Loucy (cell line): Measurements from ENCODE around the gene TMEM217.

ENCODE experiments used
- H2AFZ ChIP-seq: fragments of 200-600 bp; sonication (generic); 2 replicates; pipeline ENCODE4 v1.6.0; 2016; ENCODE audit warnings: antibody characterized with exemption, mild to moderate bottlenecking, low read length, moderate library complexity
- H3F3A ChIP-seq: fragments of 200-600 bp; 2 replicates; pipeline ENCODE4 v1.6.0; 2016; ENCODE audit warnings: antibody characterized with exemption, low read depth, mild to moderate bottlenecking
- H3K27me3 ChIP-seq: fragments of 200-600 bp; sonication (generic); 2 replicates; pipeline ENCODE4 v1.6.1; 2014; ENCODE audit warnings: low read length, mild to moderate bottlenecking; ENCODE audit not compliant: insufficient read depth, poor library complexity, severe bottlenecking
- H3K36me3 ChIP-seq: fragments of 200-600 bp; sonication (generic); 2 replicates; pipeline ENCODE4 v1.6.1; 2016; ENCODE audit warnings: low read length; ENCODE audit not compliant: insufficient read depth
- H3K4me1 ChIP-seq: fragments of 200-600 bp; sonication (generic); 2 replicates; pipeline ENCODE4 v1.5.1; 2014; ENCODE audit warnings: low read length, mild to moderate bottlenecking; ENCODE audit not compliant: insufficient read depth, poor library complexity, severe bottlenecking
- H3K4me2 ChIP-seq: fragments of 200-600 bp; sonication (generic); 2 replicates; pipeline ENCODE4 v1.6.0; 2014; ENCODE audit warnings: antibody characterized with exemption, low read length, low read depth, mild to moderate bottlenecking; ENCODE audit not compliant: poor library complexity, severe bottlenecking
- H3K4me3 ChIP-seq: fragments of 200-600 bp; sonication (generic); 2 replicates; pipeline ENCODE4 v1.5.1; 2014; ENCODE audit warnings: low read length, mild to moderate bottlenecking, mixed read lengths; ENCODE audit not compliant: poor library complexity, severe bottlenecking
- H3K79me2 ChIP-seq: fragments of 200-600 bp; sonication (generic); 2 replicates; pipeline ENCODE4 v1.6.1; 2014; ENCODE audit warnings: low read length; ENCODE audit not compliant: insufficient read depth
- H3K9ac ChIP-seq: fragments of 200-600 bp; sonication (generic); 2 replicates; pipeline ENCODE4 v1.6.0; 2014; ENCODE audit warnings: mild to moderate bottlenecking, low read depth, low read length, moderate library complexity; ENCODE audit not compliant: poor library complexity, severe bottlenecking
- H3K9me2 ChIP-seq: fragments of 200-600 bp; sonication (generic); replicated peaks from 2 replicates; pipeline ENCODE4 v1.6.1; 2016; ENCODE audit warnings: low read depth, low read length, mixed read lengths
- H3K9me3 ChIP-seq: fragments of 200-600 bp; sonication (generic); 2 replicates; pipeline ENCODE4 v1.6.1; 2014; ENCODE audit warnings: mild to moderate bottlenecking, antibody characterized with exemption, low read length, low read depth; ENCODE audit not compliant: insufficient read depth
- H4K20me1 ChIP-seq: fragments of 200-600 bp; sonication (generic); 2 replicates; pipeline ENCODE4 v1.6.0; 2014; ENCODE audit warnings: antibody characterized with exemption, low read length, mild to moderate bottlenecking; ENCODE audit not compliant: insufficient read depth, poor library complexity, severe bottlenecking
- EZH2phosphoT487 ChIP-seq: fragments of 200-600 bp; IDR thresholded peaks from 2 replicates; pipeline ENCODE4 v1.6.1; 2018; ENCODE audit warnings: antibody characterized with exemption, mild to moderate bottlenecking, moderate library complexity, borderline replicate concordance
- TF ChIP-seq, protein P1 (sequence below): fragments of 200-600 bp; sonication (generic); conservative IDR thresholded peaks from 2 replicates; pipeline ENCODE4 v1.5.1; 2014; ENCODE audit warnings: mild to moderate bottlenecking, antibody characterized with exemption, low read length

TMEM217 gene

DNA sequence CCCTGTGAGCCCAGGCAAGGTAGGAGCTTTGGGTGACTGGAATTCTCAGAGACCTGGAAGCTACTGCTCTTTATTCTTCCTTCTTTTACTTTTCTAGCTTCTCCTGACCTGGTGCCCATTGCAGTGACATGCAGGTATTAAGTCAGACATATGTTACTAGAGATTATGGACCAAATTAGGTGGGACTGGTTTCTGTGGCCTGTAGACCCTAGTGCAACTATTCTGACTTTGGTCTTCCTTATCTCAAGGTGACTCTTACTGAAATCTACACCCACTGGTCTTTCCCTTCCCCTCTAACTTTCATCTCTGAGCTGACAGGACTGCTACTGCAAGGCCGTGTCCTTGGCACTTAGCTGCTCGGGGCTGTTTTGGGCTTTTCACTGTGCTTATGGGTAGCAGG is 24.4 kb upstream of the TMEM217 start:
- Histone ChIP-seq H3K4me3 (no peak overlapping the region), H4K20me1 (no peaks in the 10 kb centered on the region), H3K9me2 (no peaks in the 10 kb centered on the region), H2AFZ (no peak overlapping the region), H3K27me3 (no peaks in the 10 kb centered on the region), H3K79me2 (peaks cover 30% of the 10 kb centered on the region), H3K9me3 (no peaks in the 10 kb centered on the region), H3K9ac (no peak overlapping the region), H3K36me3 (peaks cover 74% of the 10 kb centered on the region; the same call in 1 of the 2 replicates), H3K4me2 (no peak overlapping the region), H3K4me1 (peaks cover 23% of the 10 kb centered on the region), H3F3A (no peaks in the 10 kb centered on the region)
- TF ChIP-seq, protein P1, sequence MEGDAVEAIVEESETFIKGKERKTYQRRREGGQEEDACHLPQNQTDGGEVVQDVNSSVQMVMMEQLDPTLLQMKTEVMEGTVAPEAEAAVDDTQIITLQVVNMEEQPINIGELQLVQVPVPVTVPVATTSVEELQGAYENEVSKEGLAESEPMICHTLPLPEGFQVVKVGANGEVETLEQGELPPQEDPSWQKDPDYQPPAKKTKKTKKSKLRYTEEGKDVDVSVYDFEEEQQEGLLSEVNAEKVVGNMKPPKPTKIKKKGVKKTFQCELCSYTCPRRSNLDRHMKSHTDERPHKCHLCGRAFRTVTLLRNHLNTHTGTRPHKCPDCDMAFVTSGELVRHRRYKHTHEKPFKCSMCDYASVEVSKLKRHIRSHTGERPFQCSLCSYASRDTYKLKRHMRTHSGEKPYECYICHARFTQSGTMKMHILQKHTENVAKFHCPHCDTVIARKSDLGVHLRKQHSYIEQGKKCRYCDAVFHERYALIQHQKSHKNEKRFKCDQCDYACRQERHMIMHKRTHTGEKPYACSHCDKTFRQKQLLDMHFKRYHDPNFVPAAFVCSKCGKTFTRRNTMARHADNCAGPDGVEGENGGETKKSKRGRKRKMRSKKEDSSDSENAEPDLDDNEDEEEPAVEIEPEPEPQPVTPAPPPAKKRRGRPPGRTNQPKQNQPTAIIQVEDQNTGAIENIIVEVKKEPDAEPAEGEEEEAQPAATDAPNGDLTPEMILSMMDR = no peak
- no peak for TF ChIP-seq EZH2phosphoT487

DNA sequence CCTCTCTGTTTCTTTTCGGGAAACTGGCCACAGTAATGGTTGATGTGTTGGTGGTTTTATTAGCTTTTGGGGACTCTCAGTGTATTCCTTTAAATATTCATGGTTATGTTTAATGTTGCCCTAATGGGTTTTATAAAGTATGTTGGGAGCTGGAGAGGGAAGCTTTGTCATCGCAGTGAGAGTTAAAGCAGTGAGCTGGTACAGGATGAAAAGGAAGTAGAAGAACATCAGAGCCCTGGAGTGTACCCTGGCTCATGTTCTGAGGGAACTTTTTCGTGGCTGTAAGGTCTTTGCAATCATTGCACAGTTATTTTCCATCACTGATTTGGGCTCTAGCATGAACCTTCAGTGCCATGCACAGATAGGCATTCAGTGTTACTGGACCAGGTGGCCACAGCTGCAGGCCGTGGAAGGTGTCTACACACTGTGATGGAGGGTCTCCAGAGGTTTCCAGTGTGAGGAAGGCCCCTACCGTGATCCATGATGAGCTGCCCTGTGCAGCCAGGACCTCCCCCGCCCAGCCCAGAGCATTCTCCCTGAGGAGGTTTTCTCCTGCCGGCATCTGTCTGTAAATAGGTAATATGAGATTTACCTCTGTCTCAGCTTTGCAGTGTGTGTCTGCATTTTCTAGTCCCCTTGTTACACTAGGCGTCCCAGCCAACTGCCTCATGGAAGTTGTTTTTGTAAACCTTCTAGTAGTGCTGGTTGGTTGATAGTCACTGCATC is 22.4 kb upstream of the TMEM217 start:
- Histone ChIP-seq H3F3A (no peaks in the 10 kb centered on the region), H2AFZ (no peak overlapping the region), H3K79me2 (peaks cover 46% of the 10 kb centered on the region), H3K4me3 (no peak overlapping the region), H3K27me3 (no peaks in the 10 kb centered on the region), H3K36me3 (peaks cover 63% of the 10 kb centered on the region; the same call in 1 of the 2 replicates), H3K9ac (no peak overlapping the region), H3K9me3 (no peaks in the 10 kb centered on the region), H3K4me1 (peaks cover 28% of the 10 kb centered on the region), H3K9me2 (no peaks in the 10 kb centered on the region), H4K20me1 (no peaks in the 10 kb centered on the region), H3K4me2 (no peak overlapping the region)
- no peak for TF ChIP-seq EZH2phosphoT487
- TF ChIP-seq, protein P1 = no peak

DNA sequence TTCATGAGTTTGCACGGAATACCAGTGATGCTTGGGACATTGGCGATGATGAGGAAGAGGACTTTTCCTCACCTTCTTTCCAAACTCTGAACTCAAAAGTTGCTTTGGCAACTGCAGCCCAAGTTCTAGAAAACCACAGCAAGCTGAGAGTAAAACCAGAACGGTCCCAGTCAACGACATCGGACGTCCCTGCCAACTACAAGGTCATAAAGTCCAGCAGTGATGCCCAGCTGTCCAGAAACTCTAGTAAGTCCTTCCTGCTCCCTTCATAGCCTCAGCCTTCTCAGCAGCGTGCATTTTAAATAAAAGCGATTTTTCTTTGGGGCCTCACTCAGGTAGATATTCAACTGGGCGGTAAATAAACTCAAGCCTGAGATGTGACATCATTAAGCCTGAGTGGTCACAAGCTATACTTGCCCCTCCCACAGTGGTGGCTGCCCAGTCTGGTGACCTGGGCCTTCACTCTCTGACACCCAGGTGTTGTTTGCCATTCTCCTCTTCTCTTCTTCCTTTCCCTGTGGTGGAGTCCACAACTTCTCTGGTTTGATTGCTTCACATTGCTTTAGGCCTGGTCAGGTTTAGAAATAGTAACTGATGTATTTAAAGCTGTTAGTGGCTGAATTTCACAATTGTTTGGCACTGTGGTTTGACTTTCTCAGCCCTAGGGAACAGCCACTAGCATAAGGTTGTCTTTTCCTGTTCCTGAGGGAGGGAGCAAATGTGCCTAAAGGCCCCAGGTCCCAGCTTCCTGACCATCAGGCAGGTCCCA is 21.6 kb upstream of the TMEM217 start:
- Histone ChIP-seq H3K9ac (no peak overlapping the region), H3K9me2 (no peaks in the 10 kb centered on the region), H3K27me3 (no peaks in the 10 kb centered on the region), H3K4me1 (peaks cover 28% of the 10 kb centered on the region), H3K4me3 (no peak overlapping the region), H3K4me2 (no peak overlapping the region), H3K36me3 (peaks cover 58% of the 10 kb centered on the region; the same call in 1 of the 2 replicates), H3K9me3 (no peaks in the 10 kb centered on the region), H2AFZ (no peak overlapping the region), H4K20me1 (no peaks in the 10 kb centered on the region), H3K79me2 (peaks cover 52% of the 10 kb centered on the region), H3F3A (no peaks in the 10 kb centered on the region)
- no peak for TF ChIP-seq EZH2phosphoT487
- TF ChIP-seq, protein P1 = no peak
